Superior temporal gyrus (tissue), 1 donor: Measurements from ENCODE around the gene XKR7.
"Not testable (repeated sequence)": the region's sequence is repeated elsewhere in the genome, so short reads cannot be mapped to it uniquely, and the experiment has no call there.

Source experiments
- DNase-seq: peaks from one replicate; pipeline ENCODE4 v3.0.0-alpha.2; 2016; ENCODE audit errors: extremely low spot score

XKR7 gene

DNA sequence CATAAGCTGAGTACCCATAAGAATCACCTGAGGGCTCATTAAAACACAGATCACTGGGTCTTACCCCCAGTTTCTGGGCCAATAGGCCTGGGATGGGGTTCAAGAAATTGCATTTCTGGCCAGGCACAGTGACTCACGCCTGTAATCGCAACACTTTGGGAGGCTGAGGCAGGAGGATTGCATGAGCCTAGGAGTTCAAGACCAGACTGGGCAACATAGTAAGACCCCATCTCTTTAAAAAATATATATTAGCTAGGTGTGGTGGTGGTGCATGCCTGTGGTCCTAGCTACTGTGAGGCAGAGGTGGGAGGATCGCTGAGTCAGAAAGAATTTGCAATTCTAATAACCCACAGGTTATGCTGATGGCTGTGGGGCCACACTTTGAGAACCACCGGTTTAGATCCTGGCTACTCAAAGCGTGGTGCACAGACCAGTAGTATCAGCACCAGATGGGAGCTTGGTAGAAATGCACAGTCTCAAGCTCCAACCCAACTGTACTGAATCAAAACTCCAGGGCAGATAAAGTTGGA is 44.3 kb downstream of the XKR7 start:
- DNase-seq, result no peak

DNA sequence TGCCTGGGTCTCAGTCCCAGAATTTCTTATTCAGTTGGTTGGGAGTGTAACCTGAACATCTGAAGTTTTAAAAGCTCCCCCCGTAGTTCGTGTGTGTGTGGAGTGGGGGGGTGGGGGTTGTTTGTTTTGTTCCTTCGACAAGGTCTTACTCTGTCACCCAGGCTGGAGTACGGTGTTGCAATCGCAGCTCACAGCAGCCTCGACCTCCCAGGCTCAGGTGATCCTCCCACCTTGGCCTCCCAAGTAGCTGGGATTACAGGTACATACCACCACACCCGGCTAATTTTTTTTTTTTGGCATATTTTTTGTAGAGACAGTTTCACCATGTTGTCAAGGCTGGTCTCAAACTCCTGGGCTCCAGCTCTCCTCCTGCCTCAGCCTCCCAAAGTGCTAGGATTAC is 45.4 kb downstream of the XKR7 start:
- DNase-seq, result no peak

DNA sequence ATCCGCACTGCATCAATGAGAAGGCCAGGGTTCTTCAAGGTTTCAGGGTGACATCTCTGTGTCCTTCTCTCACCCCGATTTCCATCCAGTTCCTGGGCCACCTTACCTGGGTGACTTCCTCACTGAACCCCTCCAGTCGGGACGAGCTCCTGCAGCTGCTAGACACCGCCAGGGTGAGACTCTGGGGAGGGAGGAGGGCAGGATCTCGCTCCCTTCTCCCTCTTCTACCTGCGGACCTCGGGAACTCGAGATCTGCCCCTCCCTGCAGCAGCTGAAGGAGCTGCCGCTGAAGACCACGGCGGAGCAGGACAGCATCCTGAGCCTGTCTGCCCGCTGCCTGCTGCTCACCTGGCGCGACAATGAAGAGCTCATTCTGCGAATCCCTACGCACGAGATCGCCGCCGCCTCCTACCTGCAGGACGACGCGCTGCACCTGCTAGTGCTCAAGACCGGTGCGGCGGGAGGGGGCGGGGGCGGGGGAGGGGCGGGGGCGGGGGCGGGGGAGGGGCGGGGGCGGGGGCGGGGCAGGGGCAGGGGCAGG is 49.8 kb downstream of the XKR7 start:
- DNase-seq, result no peak

DNA sequence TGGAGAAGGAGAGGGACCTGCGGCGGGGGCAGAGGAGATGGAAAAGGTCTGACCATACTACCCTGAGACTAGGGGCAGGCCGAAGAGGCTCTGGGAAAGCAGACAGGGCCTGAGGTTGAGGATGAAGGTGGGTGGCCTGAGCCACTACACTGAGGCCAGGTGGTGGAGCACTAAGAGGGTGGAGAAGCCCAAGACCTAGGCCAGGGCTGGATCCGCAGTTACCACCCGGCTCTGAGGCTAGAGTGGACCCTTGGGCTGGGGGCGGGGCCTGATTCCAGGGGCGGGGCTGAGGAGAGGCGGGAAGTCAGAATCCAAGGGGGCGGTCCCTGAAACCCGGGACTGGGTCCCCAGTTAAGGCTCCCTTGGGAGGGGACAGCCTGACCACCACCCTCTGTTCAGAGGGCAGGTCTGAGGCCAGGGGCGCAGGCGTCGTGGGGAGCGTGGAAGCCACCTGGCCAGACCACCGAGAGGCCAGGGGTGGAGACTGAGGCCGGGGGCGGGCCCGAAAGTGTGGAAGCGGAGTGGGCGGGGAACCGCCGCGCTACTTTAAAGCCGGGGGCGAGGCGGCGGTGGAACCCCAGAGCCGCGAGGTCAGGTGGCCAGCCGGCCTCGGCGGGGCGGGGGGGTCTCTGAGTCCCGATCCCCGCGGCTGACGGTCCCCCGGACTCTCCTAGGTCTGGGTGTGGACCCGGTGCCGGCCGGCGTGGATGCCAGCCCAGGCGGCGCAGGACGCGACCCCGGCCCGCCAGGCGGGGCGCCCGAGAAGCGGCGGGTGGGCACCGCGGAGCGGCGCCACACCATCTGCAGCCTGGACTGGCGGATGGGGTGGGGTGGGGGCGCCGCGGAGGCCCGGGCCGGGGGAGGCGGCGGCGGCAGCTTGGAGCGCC is 50.6 kb downstream of the XKR7 start:
- DNase-seq, result no peak

DNA sequence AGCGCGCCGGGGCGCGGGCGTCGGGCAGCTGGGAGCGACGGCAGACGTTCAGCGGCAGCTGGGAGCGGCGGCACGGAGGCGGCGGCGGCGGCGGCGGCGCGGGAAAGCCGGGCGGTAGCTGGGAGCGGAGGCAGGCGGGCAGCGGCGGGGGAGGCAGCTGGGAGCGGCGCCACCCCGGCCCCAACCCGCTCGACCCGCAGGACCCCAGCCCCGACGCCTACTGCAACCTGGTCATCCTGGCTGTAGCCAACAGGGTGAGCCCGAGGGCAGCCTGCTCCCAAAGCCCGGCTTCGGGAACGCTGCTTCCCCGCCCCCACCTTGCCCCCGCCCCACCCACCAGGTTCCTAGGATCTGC is 51.2 kb downstream of the XKR7 start:
- DNase-seq, result no peak

DNA sequence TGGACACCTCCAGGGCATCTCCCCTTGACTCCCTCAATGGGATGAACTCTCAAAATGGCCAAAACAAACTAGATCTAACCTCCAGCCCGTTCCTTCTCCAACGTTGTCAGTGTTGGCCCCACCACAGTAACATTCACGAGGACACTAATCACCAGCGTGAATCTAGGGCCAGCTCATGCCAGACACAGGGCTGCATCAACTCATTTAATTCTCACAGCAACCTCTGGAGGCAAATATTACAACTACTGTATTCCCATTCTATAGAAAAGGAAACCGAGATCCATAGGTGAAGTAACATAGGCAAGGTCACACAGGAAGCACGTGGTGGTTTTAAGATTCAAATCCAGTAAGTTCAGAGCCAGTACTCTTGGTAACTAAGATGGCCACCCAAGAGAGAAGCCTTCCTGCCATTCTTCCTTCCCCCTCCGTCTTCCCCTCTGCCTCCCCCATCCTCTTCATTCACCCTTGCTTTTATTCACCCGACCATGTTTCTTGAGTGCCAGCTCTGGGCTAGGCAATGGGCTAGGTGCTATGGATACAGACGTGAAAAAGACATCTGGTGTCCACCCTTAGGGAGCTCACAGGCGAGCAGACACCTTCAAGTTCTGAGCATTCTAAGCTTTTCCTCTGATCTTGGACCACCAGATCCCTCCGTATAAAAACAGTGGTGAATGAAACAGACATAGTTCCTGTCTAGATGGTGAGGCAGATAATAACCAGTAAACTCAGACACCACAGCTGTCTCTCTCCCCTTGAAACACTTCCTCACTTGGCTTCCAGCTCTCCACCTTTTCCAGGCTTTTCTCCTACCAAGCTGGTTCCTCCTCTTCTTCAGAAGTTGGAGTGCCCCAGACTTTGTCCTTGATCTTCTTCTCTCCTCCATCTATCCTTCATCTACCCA is 51.9 kb downstream of the XKR7 start:
- no peak for DNase-seq

DNA sequence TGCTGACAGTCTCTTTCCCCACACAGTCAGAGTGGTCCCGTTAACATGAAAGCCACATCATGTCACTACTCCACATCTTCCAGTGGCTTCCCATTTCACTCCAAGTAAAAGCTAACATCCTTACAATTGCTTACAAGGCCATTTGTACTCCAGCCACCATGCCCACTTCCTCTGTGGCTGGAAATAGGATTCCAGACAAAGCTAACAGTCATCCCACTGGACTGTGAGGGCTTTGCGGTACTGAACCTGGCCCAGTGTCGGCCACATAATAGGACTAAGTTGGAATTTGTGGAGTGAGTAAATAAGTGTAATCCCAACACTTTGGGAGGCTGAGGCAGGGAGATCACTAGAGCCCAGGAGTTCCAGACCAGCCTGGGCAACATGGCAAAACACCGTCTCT is 53.1 kb downstream of the XKR7 start:
- DNase-seq, result no peak

DNA sequence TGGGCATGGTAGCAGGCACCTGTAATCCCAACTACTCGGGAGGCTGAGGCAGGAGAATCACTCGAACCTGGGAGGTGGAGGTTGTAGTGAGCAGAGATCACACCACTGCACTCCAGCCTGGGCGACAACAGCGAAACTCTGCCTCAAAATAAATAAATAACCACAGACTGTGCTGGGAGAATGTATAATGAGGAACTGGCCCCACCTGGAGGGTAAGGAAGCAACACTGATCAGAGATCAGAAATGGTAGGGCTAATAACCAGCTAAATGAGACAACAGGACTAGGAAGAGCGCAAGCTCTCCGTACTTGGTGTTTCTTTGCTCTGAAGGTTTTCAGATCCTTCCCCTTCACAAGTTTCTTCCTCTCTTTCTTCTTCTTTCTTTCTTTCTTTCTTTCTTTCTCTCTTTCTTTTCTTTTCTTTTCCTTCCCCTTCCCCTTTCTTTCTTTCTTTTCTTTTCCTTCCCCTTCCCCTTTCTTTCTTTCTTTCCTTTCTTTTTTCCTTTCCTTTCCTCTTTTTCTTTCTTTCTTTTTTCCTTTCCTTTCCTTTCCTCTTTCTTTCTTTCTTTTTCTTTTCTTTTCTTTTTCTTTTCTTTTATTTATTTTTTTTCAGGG is 56.8 kb downstream of the XKR7 start:
- DNase-seq, result no peak

DNA sequence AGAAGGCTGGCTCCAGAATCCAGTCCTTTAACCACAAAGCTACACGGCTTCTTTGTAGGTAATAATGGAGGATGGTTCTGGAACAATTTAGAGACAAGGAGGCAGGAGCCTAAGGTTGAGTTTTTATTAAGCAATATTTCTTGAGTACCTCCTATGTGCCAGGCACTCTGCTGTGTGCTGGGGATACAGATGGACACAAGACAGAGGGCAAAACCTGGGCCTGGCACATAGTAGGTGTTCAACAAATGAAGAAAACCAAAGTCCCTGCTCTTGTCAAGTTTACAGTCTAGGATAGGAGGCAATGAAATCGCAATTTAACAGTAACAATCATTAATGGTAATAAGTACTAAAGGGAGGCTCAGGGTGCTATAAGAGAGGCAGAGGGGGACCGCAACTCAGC is 59.7 kb downstream of the XKR7 start:
- DNase-seq, result no peak

DNA sequence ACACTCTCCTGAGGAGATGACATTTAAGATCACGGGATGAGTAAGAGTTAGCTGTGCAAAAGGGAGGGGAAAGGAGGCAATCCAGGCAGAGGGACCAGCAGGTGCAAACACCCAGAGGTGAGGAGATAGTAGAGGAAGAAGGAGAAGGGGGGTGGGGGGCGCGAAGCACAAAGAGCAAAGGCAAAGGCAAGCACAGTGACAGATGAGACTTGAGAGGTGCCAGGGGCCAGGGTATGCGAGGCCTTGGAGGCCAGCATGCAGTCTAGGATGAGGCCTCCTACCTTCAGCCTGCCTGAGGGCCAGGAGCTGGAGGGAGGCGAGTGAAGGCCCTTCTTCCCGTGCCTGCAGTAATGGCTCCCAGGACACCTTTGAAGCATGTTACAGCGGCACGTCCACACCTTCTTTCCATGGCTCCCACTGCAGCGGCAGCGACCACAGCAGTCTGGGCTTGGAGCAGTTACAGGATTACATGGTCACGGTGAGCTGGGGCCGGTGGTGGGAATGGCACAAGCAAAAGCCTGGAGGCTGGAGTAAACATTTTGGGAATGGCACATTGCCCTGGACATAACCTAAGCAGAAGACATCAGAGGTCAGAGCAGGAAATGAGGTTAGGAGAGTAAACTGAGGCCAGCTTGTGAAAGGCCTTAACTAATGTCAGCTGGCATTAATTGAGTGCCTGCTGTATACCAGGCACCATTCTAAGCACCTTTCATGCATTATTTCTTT is 60.9 kb downstream of the XKR7 start:
- no peak for DNase-seq

DNA sequence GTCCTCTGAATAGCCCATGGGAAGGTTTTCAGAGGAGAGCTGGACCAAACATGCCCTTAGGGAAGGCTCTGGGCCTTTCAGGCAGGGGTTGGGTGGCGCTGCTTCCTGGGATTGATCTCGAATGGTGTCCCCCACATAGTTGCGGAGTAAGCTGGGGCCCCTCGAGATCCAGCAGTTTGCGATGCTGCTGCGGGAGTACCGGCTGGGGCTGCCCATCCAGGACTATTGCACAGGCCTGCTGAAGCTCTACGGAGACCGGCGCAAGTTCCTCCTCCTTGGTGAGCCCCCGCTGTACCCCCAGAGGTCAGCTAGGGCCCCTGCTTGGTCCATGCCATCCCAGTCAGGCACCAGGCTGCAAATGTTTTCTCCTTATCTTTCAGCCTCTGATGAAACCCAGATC is 61.6 kb downstream of the XKR7 start:
- DNase-seq, result no peak

DNA sequence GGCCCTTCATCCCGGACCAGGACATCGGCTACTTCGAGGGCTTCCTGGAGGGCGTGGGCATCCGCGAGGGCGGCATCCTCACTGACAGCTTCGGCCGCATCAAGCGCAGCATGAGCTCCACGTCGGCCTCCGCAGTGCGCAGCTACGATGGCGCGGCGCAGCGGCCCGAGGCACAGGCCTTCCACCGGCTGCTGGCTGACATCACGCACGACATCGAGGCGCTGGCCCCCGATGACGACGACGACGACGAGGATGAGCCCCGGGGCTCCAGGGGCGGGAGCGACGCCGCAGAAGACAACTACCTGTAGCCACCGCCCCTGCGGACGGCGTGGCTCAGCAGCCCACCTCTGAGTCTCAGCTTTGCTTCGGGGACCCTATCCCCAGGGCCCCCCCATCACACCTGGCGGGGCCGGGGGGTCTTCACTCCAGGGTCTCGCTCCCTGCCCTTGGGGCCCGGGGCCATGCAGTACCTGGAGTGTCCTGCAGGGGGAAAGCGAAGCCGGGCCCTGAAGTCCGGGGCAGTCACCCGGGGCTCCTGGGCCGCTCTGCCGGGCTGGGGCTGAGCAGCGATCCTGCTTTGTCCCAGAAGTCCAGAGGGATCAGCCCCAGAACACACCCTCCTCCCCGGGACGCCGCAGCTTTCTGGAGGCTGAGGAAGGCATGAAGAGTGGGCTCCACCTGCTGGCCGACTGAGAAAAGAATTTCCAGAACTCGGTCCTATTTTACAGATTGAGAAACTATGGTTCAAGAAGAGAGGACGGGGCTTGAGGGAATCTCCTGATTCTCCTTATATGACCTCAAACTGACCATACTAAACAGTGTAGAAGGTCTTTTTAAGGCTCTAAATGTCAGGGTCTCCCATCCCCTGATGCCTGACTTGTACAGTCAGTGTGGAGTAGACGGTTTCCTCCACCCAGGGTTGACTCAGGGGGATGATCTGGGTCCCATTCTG is 63.3 kb downstream of the XKR7 start:
- DNase-seq, result peak; percentile 82

DNA sequence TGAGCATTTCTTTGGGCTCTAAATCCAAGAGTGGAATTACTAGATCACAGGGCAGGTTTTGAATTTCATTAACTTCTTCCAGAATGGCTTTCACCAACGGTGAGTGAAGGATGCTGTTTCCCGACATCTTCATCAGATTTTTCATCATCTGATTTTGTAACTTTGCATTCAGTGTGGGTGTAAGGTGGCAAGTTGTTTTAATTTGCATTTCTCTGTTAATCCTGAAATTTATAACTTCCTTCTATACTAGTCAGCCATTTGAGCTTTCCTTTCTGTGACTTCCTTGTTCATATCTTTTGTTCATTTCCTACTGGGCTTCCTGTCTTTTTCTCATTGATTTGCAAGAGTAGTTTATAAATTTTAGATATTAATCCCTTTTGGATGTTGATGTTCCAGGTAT is 65.4 kb downstream of the XKR7 start:
- DNase-seq, result no peak

DNA sequence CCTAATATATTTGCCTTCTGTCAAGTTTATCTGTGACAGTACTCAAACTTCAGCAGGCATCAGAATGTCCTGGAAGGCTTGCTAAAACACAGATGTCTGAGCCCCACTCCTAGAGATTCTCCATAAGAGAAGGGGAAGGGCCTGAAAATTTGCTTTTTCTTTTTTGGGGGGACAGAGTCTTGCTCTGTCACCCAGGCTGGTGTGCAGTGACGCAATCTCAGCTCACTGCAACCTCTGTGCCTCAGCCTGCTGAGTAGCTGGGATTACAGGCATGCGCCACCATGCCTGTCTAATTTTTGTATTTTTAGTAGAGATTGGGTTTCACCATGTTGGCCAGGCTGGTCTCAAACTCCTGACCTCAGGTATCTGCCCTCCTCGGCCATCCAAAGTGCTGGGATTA is 65.8 kb downstream of the XKR7 start:
- DNase-seq, result not testable (repeated sequence)

DNA sequence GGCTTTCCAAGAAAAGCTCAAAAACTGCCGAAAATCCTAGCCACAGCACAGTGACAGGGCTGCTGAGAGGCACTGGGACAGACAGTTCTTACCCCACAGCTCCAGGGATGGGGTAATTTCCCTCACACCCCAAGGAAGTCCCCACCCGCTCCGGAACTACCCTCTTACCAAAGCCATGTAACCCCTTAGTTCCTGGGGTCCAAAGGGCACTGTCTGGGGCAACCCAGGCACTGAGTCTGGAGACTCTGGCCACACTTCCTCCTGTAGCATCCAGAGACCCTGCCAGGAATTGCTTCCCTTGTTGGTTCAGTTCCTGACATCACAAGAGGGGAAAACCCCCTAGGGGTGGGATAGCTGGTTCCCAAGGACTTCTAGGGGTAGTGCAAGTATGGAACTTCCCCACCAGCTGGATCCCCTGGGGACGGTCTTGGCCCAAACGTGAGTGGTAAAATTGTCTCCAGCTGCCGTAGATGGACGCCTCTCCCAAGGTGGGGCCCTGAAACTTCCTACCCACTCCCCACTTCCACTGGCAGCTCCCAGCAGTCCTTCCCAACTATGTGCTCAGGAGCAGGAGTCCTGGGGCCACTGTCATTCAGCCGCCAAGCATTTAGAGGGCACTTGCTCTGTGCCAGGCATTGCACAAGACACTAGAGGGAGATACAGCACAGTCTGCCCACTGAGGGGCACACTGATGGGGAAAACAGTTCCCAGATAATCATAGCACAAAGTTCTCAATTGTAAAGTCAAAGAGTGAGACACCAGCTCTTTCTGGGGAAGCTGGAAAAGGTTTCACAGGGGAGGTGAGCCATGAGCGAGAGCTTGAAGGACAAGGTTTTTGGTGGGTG is 66.9 kb downstream of the XKR7 start:
- no peak for DNase-seq

DNA sequence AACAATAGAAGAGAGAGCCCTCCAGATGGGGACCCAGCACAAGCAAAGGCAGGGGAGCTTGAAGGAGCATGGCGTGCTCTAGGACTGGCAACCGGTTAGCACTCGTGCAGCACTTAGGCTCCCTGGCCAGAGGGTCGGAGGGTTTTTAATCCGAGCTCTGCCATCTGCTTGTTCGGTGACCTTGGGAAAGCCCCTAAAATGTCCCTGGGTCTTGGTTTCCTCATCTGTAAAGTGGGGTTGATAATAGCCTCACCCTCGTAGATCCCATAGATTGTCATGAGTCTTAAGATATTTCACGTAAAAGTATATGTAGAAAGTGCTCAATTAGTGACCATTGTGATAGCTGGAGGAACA is 67.5 kb downstream of the XKR7 start:
- no peak for DNase-seq

DNA sequence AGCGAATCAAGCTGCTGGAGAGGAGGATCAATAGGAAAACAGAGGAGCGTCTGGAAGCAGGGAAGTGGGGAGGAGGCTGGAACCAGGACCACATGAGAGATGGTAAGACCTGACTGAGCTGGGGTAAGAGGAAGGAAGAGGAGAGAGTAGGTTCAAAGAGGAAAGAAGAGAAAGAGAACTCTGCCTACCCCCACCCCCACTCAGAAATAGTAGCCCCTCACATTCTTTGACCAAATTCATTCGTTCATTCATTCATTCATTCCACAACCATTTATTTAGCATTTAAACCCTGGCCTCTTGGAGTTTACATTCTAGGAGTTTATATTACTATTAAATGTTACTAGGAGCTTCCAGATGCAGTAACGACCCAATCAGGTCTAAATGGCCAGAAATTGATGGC is 68.3 kb downstream of the XKR7 start:
- no peak for DNase-seq

DNA sequence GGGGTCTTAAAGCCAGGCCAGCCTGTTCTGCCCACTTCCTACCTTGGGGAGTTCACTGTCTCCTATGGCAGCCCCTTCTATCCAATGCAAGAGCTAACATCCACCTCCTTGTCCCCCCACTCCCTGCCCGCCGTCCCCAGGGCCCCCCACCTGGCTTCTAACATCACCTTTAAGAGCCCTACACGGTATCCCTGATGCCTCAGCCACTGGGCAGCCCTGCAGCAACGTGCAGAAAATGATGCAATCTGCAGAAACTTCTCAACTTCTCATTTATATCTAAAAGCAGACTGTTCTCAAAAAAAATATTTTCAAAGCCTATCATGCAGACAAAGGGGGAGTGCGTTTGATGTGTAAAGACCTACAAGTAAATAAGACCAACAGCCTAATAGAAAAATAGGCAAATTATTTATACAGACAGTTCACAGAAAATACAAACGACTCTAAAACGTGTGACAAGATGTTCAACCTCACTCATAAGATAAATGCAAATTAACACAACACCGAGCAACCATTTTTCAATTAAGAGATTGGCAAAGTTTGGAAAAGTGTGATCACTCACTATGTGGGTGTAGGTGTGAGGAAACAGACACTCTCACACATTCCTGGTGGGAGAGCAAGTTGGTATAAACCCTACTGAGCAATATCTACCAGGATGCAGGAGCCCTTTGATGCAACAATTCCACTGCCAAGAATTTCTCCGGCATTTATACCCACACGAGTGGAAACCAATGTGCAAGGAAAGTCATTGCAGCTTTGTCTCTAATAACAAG is 69.0 kb downstream of the XKR7 start:
- peak; percentile 39 for DNase-seq

DNA sequence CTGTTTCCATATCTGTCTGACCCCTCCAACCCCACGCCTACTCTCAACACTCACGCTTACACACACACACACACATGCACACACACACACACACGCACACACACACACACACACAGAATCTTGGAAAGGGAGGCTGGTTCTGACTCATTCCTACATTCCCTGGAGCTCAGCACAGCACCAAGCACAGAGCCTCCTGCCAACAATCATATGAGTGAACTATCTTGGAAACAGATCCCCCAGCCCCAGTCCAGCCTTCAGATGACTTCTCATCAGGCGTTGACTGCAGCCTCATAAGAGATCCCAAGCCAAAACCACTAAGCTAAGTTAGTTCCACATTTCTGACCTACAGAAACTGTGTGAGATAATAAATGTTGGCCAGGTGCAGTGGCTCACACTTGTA is 70.0 kb downstream of the XKR7 start:
- no peak for DNase-seq
